GM23248 (cell line): Measurements from ENCODE around the gene DMRT1.

Experiments
- EZH2 ChIP-seq: fragments of 200-600 bp; sonication (generic); IDR thresholded peaks from 2 replicates; pipeline ENCODE4 v1.6.1; 2018; ENCODE audit warnings: antibody characterized with exemption, mild to moderate bottlenecking; ENCODE audit not compliant: insufficient read depth, poor library complexity, severe bottlenecking
- EZH2phosphoT487 ChIP-seq: fragments of 200-600 bp; sonication (generic); IDR thresholded peaks from 2 replicates; pipeline ENCODE4 v1.6.1; 2018; ENCODE audit warnings: antibody characterized with exemption, moderate library complexity, mild to moderate bottlenecking, low read depth; ENCODE audit not compliant: insufficient read depth

DNA sequence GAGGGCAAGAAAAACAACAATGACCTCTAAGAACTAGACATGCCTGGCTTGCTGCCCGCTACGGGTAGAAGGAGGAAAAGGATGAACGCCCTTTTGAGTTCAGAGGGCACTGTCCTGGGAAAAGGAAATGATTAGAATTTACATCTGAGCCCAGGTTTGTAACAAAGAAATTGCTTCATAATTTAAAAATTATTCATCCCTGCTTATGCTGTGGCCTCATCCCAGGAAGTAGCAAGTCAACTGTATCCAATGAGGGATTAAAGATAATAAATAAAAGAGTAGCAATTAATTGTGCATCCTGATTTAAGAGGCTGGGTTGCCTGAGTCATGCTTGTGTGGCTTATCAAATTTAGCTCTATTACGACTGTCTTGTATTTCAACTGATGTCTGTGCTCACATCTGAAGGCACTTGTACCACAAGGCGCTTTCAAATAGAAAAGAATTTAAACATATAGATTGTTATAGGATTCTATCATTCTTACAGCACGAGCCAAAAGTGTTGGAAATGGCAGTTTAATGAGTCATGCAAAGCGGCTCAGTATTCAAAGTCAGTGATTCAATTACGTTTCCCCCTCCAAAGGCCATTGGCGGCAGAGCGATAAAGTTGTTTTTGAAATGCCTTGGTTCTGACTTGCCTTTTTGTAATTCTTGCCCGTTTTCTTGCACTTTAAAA is 40.0 kb upstream of the DMRT1 start:
- TF ChIP-seq EZH2 (no peak), EZH2phosphoT487 (no peak)
